NCI-H510A (cell line): ENCODE measurements around the gene ATP2C2.
"Not testable (repeated sequence)": the region's sequence is repeated elsewhere in the genome, so short reads cannot be mapped to it uniquely, and the experiment has no call there.

ENCODE experiments used
- DNase-seq: peaks from one replicate; lab custom pipeline; 2025; lab: John Stamatoyannopoulos, UW

ATP2C2 gene

GRCh38 chr16:84451010-84451676, 82.8 kb downstream of the ATP2C2 start:
- not testable (repeated sequence) for DNase-seq

DNA sequence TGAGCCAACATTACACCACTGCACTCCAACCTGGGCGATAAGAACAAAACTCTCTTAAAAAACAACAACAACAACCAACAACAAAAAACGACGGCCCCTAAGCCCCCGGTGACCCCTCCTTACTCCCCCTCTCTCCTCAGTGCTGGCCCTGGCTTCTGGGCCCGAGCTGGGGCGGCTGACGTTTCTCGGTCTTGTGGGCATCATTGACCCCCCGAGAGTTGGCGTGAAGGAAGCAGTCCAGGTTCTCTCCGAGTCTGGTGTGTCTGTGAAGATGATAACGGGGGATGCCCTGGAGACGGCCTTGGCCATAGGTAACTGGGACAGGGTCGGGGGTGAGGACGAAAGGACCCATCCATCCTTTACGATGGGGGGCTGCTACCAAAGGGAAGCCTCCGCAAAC, 83.4 kb downstream of the ATP2C2 start:
- no peak for DNase-seq

GRCh38 chr16:84453061-84453752, 84.9 kb downstream of the ATP2C2 start:
- DNase-seq = no peak

GRCh38 chr16:84454611-84455010, 86.3 kb downstream of the ATP2C2 start:
- DNase-seq = no peak

- DNase-seq = no peak
Measured at GRCh38 chr16:84455031-84455430, 86.7 kb downstream of the ATP2C2 start.

DNA sequence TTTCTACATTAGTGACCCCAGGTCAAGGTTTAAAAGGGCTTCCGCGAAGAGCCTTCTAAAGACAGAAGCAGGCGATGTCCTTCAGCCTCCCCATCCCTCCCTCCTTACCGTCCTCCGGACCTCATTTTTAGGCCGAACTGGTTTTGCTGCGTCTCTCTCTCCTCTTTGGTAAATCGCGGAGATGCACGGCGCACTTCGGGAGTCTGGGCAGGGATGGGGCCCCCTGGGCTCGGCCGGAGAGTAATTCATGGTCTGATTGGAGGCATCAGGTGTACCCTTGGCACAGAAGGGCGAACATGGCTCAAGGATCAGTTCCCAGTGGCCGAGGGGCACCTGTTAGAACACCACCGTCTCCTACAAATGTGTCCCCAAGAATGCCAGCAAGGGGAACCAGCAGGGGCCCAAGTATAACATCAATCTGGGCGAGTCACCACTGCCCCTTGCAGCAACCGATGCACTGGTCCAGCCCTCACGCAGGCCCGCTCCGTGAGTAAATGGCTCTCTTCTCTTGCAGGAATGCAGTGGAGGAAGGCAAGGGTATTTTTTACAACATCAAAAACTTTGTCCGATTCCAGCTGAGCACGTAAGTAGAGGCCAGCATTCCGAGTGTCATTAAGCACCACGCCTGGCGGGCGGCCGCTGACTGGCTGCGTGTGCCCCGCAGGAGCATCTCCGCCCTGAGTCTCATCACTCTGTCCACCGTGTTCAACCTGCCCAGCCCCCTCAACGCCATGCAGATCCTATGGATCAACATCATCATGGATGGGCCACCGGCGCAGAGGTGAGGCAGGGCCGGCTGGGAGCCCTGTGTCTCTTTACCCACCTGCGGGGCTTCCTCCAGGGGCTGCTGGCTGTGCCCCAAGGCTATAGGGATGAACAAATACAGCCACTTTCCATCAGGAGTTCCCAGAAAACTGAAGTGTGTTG, 90.5 kb downstream of the ATP2C2 start:
- no peak for DNase-seq

DNA sequence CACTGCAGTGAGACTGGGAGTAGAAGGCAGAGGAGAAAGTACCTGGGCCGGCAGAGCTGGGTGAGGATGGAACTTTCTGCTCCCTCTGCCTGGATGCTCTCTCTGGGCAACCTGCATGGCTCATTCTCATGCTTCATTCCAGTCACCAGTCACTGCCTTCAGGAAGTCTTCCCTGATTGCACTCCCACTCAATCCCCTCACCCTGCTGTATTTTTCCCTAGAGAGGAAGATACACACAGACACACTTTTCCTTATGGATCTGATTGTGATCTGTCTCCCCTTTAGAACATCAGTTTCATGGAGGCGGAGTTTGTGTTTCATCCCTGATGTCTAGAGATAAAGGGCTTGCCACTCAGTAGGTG, 91.2 kb downstream of the ATP2C2 start:
- no peak for DNase-seq

DNA sequence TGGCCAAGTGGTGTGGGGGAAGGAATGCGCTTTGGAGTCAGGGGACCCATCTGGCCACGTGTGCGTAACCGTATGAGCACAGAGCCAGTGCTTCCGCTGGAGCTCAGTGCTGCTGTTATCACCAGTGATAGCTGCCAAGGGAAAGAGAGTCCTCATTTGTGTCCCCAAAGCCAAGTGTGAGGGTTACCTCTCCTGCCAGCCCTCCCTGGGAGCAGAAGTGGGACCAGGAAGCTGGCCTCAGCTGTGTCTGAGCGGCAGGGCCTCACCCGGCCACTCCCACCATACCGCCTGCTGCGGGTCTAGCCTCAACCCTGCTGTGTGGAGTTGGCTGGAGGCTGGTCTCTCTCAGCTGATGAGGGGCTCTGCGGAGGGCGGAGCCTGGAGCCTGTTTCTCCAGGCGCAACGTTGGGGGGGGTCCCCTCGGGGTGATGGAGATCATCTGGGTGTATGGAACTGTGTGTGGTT, 91.6 kb downstream of the ATP2C2 start:
- DNase-seq = no peak

DNA sequence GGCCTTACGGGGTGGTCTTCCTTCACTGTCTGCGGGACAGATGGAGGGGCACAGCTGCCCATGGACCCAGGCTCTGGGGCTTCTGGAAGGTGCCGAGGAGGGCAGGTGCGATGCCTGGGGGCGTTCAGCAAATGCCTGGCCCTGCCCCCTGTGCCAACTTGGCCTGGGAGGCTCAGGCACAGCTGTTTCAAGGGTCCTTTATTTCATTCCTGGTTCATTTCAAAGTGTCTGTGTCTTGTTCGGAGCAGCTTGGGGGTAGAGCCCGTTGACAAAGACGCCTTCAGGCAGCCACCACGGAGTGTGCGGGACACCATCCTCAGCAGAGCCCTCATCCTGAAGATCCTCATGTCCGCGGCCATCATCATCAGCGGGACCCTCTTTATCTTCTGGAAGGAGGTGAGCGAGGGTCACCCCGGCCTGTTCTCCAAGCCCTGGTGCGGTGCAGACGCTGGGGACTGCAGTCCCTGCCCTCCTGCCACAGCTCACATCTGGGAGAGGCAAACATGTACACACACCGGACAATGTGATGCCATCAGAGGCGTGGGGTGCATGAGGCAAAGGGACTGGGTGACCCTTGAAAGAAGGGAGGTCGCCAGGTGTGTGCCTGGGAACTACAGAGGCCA, 92.2 kb downstream of the ATP2C2 start:
- DNase-seq = no peak

- no peak for DNase-seq
Measured at GRCh38 chr16:84461029-84461412, 92.7 kb downstream of the ATP2C2 start.

GRCh38 chr16:84461413-84462295, 93.3 kb downstream of the ATP2C2 start:
- DNase-seq = no peak

GRCh38 chr16:84462296-84463210, 94.2 kb downstream of the ATP2C2 start:
- DNase-seq = no peak

- DNase-seq = no peak
Measured at GRCh38 chr16:84463221-84463620, 94.9 kb downstream of the ATP2C2 start.

GRCh38 chr16:84464116-84464515, 95.8 kb downstream of the ATP2C2 start:
- no peak for DNase-seq

GRCh38 chr16:84465154-84465553, 96.8 kb downstream of the ATP2C2 start:
- DNase-seq = no peak

DNA sequence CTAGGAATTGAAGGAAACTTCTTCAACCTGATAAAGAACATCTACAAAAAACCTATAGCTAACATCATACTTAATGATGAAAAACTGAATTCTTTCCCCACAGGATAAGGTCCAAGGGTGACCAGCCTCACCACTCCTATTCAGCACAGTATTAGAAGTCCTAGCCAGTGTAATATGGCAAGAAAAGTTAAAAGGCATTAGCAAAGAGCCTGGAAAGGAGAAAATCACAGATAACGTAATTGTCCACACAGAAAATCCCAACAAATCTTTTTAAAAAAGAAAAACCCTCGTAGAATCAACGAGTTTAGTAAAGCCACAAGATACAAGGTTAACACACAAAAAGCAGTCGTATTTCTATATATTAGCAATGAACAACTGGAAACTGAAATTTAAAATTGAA, 98.4 kb downstream of the ATP2C2 start:
- no peak for DNase-seq

DNA sequence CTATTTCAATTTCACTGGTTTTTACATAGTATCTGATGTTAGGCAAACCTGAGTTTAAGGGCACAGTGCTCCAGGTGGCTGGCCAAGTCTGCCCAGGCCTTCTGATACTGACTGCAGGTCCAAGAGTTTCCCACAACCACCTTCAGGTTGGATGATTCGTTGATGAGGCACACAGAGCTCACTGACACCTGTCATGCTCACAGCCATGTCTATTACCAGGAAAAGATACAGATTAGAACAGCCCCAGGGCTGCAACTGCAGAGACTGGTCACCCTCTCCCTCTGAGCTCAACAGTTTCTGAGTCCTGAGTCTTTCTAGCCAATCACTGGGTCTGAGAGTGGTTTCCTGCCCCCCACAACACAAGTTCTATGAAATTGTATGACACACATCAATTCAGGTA, 98.9 kb downstream of the ATP2C2 start:
- no peak for DNase-seq

DNA sequence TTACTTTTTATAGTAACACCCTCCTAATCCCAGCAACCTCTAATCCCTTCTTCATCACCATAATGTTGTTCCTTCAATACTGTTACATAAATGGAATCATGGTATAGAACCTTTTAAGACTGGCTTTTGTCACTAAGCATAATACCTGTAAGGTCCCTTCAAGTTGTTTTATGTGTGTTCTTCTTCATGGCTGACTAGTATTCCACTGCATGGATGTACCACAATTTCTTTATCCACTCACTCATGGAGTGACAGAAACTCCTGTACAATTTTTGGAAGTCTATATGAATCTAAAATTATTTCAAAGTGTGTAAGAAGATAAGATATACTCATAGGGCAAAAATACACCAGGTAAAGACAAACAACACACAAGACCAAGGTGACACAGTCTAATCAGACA, 99.4 kb downstream of the ATP2C2 start:
- no peak for DNase-seq

- DNase-seq = no peak
Measured at GRCh38 chr16:84471316-84471715, 103.0 kb downstream of the ATP2C2 start.

DNA sequence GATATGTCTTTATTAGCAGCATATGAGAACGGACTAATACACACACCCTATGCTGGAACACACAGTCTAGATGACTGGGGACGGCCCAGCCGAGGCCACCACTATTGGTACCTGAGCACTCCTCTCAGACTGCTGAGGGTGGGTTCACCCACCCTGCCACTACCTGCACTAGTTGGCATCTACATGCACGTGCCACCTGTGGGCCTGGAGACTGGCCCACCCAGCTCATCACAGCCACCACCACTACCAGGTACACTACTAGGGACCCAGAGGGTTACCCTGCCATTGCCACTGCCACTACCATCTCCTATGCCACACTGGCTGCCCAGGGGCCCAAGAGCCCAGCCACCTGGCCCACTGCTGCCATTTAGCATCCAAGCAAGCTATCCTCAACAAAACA, 103.6 kb downstream of the ATP2C2 start:
- no peak for DNase-seq
